Endothelial cell of umbilical vein (primary cell): ENCODE measurements around the gene RAB10.

Experiments
- EZH2 ChIP-seq: IDR thresholded peaks from 2 replicates; pipeline ENCODE4 v1.6.1; 2012; ENCODE audit warnings: borderline replicate concordance, low read depth, mild to moderate bottlenecking, moderate library complexity, low read length, inconsistent platforms; ENCODE audit not compliant: severe bottlenecking
- MAX ChIP-seq: IDR thresholded peaks from 2 replicates; pipeline ENCODE4 v1.6.1; 2011; ENCODE audit not compliant: insufficient read depth, insufficient read length
- POLR2AphosphoS5 ChIP-seq: IDR thresholded peaks from 2 replicates; pipeline ENCODE4 v1.6.1; 2012; ENCODE audit warnings: low read depth, mild to moderate bottlenecking, control low read depth, low read length, moderate library complexity; ENCODE audit not compliant: insufficient read depth

GRCh38 chr2:26164641-26165211 is 130.8 kb downstream of the RAB10 start:
- no peak for TF ChIP-seq POLR2AphosphoS5
- no peak for TF ChIP-seq MAX
- TF ChIP-seq EZH2: no peak
